GM12874 (cell line): ENCODE measurements around the gene CUX1.

Experiments used
- TF ChIP-seq, protein P1 (sequence below): IDR thresholded peaks from 2 replicates; pipeline ENCODE4 v1.5.1; 2011; ENCODE audit warnings: low read depth, mild to moderate bottlenecking, control low read depth, low read length, moderate library complexity; ENCODE audit not compliant: insufficient read depth

Gene CUX1, protein sequence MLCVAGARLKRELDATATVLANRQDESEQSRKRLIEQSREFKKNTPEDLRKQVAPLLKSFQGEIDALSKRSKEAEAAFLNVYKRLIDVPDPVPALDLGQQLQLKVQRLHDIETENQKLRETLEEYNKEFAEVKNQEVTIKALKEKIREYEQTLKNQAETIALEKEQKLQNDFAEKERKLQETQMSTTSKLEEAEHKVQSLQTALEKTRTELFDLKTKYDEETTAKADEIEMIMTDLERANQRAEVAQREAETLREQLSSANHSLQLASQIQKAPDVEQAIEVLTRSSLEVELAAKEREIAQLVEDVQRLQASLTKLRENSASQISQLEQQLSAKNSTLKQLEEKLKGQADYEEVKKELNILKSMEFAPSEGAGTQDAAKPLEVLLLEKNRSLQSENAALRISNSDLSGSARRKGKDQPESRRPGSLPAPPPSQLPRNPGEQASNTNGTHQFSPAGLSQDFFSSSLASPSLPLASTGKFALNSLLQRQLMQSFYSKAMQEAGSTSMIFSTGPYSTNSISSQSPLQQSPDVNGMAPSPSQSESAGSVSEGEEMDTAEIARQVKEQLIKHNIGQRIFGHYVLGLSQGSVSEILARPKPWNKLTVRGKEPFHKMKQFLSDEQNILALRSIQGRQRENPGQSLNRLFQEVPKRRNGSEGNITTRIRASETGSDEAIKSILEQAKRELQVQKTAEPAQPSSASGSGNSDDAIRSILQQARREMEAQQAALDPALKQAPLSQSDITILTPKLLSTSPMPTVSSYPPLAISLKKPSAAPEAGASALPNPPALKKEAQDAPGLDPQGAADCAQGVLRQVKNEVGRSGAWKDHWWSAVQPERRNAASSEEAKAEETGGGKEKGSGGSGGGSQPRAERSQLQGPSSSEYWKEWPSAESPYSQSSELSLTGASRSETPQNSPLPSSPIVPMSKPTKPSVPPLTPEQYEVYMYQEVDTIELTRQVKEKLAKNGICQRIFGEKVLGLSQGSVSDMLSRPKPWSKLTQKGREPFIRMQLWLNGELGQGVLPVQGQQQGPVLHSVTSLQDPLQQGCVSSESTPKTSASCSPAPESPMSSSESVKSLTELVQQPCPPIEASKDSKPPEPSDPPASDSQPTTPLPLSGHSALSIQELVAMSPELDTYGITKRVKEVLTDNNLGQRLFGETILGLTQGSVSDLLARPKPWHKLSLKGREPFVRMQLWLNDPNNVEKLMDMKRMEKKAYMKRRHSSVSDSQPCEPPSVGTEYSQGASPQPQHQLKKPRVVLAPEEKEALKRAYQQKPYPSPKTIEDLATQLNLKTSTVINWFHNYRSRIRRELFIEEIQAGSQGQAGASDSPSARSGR (N-terminal part only)

DNA sequence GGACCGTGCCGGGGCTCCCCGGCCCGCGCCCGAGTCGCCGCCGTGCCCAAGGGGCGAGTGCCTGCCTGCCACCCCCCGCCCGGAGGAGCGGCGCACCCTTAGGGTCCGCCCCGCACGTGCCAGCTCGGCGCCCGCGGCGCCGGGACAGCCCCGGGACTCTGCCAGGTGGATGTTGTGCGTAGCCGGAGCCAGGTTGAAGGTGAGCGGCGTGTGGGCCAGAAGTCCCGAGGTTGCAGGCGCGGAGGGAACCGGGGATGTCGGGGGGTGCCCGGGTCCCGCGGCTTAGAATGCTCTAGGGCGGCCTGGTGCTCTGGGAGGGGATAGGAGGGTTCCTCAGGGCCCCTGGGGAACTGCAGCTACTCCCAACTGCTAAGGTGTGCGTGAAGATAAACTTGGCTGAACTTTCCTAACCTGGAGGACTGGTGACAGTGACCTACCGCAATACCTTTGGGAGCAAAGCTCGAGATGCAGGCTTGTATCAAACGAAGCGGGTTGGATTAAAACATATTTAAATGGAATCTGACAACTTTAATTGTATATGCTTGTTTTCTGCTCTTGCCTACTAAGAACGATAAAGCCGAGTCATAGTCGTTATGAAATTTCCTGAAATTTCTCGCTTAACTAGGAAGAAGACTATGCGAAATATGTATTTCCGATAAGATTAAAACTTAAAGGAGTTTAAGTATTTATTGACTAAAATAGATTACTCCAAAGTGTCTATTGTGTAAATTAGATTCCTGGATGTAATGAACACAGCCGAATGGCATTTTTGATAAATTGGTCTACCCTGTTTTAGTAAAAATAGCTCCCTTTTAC, at the start of gene CUX1:
Gene CUX1 (plus strand): TSS at position 156 of the 816 bp plus-strand sequence. CDS start 14 bp downstream, at position 170.
- TF ChIP-seq, protein P1, sequence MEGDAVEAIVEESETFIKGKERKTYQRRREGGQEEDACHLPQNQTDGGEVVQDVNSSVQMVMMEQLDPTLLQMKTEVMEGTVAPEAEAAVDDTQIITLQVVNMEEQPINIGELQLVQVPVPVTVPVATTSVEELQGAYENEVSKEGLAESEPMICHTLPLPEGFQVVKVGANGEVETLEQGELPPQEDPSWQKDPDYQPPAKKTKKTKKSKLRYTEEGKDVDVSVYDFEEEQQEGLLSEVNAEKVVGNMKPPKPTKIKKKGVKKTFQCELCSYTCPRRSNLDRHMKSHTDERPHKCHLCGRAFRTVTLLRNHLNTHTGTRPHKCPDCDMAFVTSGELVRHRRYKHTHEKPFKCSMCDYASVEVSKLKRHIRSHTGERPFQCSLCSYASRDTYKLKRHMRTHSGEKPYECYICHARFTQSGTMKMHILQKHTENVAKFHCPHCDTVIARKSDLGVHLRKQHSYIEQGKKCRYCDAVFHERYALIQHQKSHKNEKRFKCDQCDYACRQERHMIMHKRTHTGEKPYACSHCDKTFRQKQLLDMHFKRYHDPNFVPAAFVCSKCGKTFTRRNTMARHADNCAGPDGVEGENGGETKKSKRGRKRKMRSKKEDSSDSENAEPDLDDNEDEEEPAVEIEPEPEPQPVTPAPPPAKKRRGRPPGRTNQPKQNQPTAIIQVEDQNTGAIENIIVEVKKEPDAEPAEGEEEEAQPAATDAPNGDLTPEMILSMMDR = no peak

DNA sequence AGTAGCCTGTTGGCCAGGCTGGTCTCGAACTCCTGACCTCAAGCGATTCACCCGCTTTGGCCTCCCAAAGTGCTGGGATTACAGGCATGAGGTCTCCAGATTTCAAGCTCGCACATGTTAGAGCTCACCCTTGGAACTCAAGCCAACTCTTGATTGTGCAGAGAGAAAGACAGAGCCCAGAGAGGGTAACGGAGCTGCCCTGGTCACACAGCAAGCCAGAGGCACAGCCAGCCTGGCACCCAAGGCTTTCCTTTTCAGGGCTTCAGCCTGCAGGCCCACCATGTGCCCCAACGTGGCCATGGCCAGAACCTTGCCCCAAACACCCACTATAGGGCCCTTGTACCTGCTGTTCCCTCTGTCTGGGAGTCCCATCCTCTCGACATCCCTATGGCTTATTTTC, 49.1 kb upstream of the CUX1 start:
- TF ChIP-seq, protein P1 = no peak

DNA sequence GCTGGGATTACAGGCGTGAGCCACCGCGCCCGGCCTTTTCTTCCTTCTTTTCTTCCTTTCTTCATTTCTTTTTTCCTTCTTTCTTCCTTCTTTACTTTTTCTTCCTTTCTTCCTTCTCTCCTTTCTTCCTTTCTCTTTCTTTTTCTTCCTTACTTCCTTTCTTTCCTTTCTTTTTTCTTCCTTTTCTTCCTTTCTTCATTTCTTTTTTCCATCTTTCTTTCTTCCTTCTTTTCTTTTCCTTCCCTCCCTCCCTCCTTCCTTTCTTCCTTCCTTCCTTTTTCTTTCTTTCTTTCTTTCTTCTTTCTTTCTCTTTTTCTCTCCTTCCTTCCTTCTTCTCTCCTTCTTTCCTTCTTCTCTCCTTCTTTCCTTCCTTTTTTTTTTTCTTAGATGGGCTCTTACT, 47.0 kb upstream of the CUX1 start:
- TF ChIP-seq, protein P1 = no peak

DNA sequence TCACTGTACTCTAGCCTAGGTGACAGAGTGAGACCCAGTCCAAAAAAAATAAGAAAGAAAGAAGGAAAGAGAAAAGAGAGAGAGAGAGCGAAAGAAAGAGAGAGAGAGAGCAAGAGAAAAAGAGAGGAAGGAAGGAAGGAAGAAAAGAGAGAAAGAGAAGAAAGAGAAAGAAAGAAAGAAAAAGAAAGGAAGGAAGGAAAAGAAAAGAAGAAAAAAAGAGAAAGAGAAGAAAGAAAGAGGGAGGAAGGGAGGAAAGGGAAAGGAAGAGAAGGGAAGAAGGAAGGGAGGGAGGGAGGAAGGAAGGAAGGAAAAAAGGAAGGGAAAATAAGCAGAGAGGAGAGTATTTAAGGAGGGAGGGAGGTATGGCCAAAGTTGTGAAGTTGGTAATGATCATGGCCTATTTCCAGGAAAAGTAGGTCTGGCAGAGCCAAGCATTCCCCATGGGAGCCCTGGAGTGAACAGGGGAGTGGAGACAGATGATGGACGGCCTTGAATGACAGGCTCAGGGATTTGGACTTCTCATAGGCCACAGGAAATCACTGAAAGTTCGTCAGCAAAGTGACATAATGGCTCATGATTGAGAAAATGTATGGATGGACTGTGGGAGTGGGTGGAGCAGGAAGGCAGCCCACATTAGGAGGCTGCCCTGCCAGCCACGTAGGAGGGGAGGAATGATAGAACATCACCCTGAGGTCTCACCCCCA, 44.8 kb upstream of the CUX1 start:
- TF ChIP-seq, protein P1 = no peak

DNA sequence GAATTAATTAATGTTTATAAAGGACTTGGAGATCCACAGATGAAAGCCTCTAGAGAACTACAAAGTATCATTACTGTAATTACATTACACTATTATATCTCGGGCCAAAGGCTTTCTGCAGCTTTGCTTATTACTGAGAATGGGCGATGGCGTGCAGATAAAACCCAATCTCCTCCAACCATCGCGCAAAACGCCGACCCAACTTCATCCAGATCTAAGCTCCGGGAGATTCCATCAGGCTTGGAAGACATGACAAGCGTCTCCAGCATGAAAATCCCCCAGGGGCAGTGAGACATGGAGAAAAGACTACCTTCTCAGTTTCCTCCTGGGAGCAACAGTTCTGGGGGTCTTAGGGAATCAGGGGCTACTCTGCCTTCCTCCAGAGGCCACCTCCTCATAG, 42.2 kb upstream of the CUX1 start:
- TF ChIP-seq, protein P1 = no peak

DNA sequence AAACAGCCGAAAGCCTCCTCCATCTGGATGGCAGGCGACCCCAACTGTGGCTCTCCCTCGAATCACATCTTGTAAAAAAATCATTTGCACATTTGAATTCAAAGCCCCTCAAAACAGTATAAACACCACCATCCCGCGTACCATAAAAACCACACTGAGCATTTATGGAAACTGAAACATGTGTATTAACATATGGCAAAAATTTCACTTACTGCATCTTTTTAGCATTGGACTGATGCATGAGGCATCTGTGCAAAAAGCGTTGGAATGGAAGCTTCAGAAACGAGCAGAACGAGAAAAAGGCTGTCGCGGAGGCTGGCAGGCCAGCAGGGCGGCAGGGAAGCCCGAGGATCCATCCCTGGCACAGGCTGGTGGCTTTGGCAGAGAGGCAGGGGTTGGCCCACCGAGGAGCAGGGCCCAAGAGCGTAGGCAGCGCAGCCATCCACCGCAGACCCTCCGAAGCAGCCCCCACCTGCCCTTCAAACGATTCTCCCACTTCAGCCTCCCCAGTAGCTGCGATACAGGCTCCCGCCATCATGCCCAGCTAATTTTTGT, 39.3 kb upstream of the CUX1 start:
- TF ChIP-seq, protein P1 = no peak
